ENCODE data around the gene LAMTOR3. TPM values are rescaled to one million over a fixed set of nuclear protein-coding genes. Genes with fewer than 3 reads are reported as not detected.

Gene LAMTOR3
- total and polyA plus RNA-seq, 2 donors (not counting 3 experiments of a cell fraction or from before 2014, with no cell fraction given), result 25.3 to 31.0 TPM

GRCh38 chr4:99833756-99834155 lies 60.5 kb downstream of the LAMTOR3 start:
- no peak for TF ChIP-seq CTCF (IDR thresholded peaks at IDR 0.05; ENCODE audit: extremely low read depth in 1 of 2, insufficient read depth in 1 of 2, low read depth in 1 of 2, low read length in 2 of 2)

GRCh38 chr4:99832758-99833157 lies 61.5 kb downstream of the LAMTOR3 start:
- CTCF ChIA-PET, result no interaction called here
- BruUV-seq (replicated peaks), result no TSS peak

More at GRCh38 chr4:99833756-99834155, 60.5 kb downstream of the LAMTOR3 start:
- Histone ChIP-seq H3K9me3 (replicated peaks; ENCODE audit: control insufficient read depth, insufficient read depth, low read length) (no peaks in the 10 kb centered on the region), H3K27me3 (ENCODE audit: control insufficient read depth in 2 of 2, insufficient read depth in 2 of 2, low read length in 2 of 2) (peaks cover 0 to 2% of the 10 kb centered on the region in 2 experiments), H3K27ac (ENCODE audit: insufficient read depth, low read depth, low read length) (no peak overlapping the region), H4K20me1 (replicated peaks; ENCODE audit: control insufficient read depth, extremely low read depth, insufficient read depth, low read length) (no peaks in the 10 kb centered on the region), H3K36me3 (ENCODE audit: control insufficient read depth in 2 of 2, extremely low read depth in 1 of 2, insufficient read depth in 2 of 2, low read length in 2 of 2) (no peaks in the 10 kb centered on the region), H3K9ac (replicated peaks; ENCODE audit: extremely low read depth, insufficient read depth, low read length) (no peak overlapping the region), H3K79me2 (ENCODE audit: control insufficient read depth, insufficient read depth, low read length) (no peaks in the 10 kb centered on the region), H3K4me2 (ENCODE audit: insufficient read depth, low read length) (no peak overlapping the region), H3K4me3 (replicated peaks in 1 of 3; ENCODE audit: insufficient read depth in 1 of 3, low read depth in 1 of 3, low read length in 3 of 3) (no peak overlapping the region), H2AFZ (ENCODE audit: low read depth, low read length) (no peak overlapping the region), H3K9me1 (replicated peaks; ENCODE audit: control insufficient read depth, extremely low read depth, insufficient read depth, low read length) (no peaks in the 10 kb centered on the region), H3K4me1 (ENCODE audit: control insufficient read depth, extremely low read depth, insufficient read depth, low read length) (no peaks in the 10 kb centered on the region)
- DNase-seq (ENCODE audit: low read depth, low spot score), result no peak
- dilution Hi-C loops (cut with MboI; ENCODE audit: extremely low pct_ligation_motif_present, low sequenced_read_pairs) (no loop called here), intact Hi-C loops (cut with micrococcal nuclease) (no loop called here)
- FAIRE-seq, result no peak
- POLR2A ChIA-PET, result no interaction called here
- no TSS peak for BruUV-seq (replicated peaks)
- CTCF ChIA-PET, result no interaction called here

More at GRCh38 chr4:99832758-99833157, 61.5 kb downstream of the LAMTOR3 start:
- Histone ChIP-seq H3K4me1 (ENCODE audit: control insufficient read depth, extremely low read depth, insufficient read depth, low read length) (no peaks in the 10 kb centered on the region), H3K27me3 (ENCODE audit: control insufficient read depth in 2 of 2, insufficient read depth in 2 of 2, low read length in 2 of 2) (peaks cover 0 to 2% of the 10 kb centered on the region in 2 experiments), H3K4me2 (ENCODE audit: insufficient read depth, low read length) (no peak overlapping the region), H3K27ac (ENCODE audit: insufficient read depth, low read depth, low read length) (no peak overlapping the region), H3K79me2 (ENCODE audit: control insufficient read depth, insufficient read depth, low read length) (no peaks in the 10 kb centered on the region), H3K4me3 (replicated peaks in 1 of 3; ENCODE audit: insufficient read depth in 1 of 3, low read depth in 1 of 3, low read length in 3 of 3) (no peak overlapping the region), H3K9ac (replicated peaks; ENCODE audit: extremely low read depth, insufficient read depth, low read length) (no peak overlapping the region), H2AFZ (ENCODE audit: low read depth, low read length) (no peak overlapping the region), H4K20me1 (replicated peaks; ENCODE audit: control insufficient read depth, extremely low read depth, insufficient read depth, low read length) (no peaks in the 10 kb centered on the region), H3K9me1 (replicated peaks; ENCODE audit: control insufficient read depth, extremely low read depth, insufficient read depth, low read length) (no peaks in the 10 kb centered on the region), H3K9me3 (replicated peaks; ENCODE audit: control insufficient read depth, insufficient read depth, low read length) (no peaks in the 10 kb centered on the region), H3K36me3 (ENCODE audit: control insufficient read depth in 2 of 2, extremely low read depth in 1 of 2, insufficient read depth in 2 of 2, low read length in 2 of 2) (no peaks in the 10 kb centered on the region)
- intact Hi-C loops (cut with micrococcal nuclease) (no loop called here), dilution Hi-C loops (cut with MboI; ENCODE audit: extremely low pct_ligation_motif_present, low sequenced_read_pairs) (no loop called here)
- TF ChIP-seq POLR2AphosphoS5 (IDR thresholded peaks at IDR 0.05; ENCODE audit: insufficient read depth, low read depth, low read length) (no peak), EZH2 (IDR thresholded peaks at IDR 0.05; ENCODE audit: borderline replicate concordance, low read depth, low read length, severe bottlenecking) (no peak), CTCF (IDR thresholded peaks at IDR 0.05; ENCODE audit: extremely low read depth in 1 of 2, insufficient read depth in 1 of 2, low read depth in 1 of 2, low read length in 2 of 2) (no peak), GATA2 (IDR thresholded peaks at IDR 0.05; ENCODE audit: insufficient read depth, insufficient read length, low read depth, low read length) (no peak), MYC (IDR thresholded peaks at IDR 0.05; ENCODE audit: low read depth, low read length) (no peak), JUN (IDR thresholded peaks at IDR 0.05; ENCODE audit: borderline replicate concordance, insufficient read depth, insufficient read length, low read depth) (no peak), POLR2A (IDR thresholded peaks at IDR 0.05; ENCODE audit: low read depth, low read length) (no peak), MAX (IDR thresholded peaks at IDR 0.05; ENCODE audit: insufficient read depth, insufficient read length) (no peak), FOS (IDR thresholded peaks at IDR 0.05; ENCODE audit: borderline replicate concordance, insufficient read depth, low read length) (no peak)
- FAIRE-seq (no peak), DNase-seq (ENCODE audit: low read depth, low spot score) (no peak)
- POLR2A ChIA-PET, result no interaction called here
